ENCODE data around the gene FGFR2. TPM values are rescaled to one million over a fixed set of nuclear protein-coding genes. Genes with fewer than 3 reads are reported as not detected.
"Not testable (repeated sequence)": the region's sequence is repeated elsewhere in the genome, so short reads cannot be mapped to it uniquely, and the experiment has no call there.

Gene FGFR2
- total RNA-seq, 4 donors from 2014 or later = 22.5 to 58.0 (median 44.4) TPM

DNA sequence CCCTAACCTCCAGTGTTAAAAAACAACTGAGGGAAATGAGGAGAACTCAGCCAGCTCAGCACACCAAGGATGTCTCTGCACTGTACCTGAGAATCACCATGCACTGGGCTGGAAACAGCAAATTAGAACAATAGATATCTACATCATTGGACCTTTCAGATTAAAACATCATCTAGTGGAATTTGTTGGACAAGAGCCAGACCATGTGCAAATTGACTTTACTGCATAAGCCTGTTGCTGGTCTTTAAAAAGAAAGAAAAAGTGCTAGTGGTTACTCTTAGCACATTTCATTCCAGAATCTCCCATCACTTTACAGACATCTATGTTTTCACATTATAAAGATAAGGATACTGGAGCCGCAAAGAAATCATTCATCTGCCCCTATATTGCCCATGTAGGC is 75.4 kb downstream of the FGFR2 start:
- H3K36me3 ChIP-seq = peaks cover 0 to 9% (median 0%) of the 10 kb centered on the region in 3 donors
- H3K27ac ChIP-seq = peak overlapping the region; percentile 39 to 90 (median 67)
- 92 to 100% methylated on average over 1 of the region's 1 CpG for WGBS, 2 donors
- H3K27me3 ChIP-seq = no peaks in the 10 kb centered on the region
- TF ChIP-seq, protein P1, sequence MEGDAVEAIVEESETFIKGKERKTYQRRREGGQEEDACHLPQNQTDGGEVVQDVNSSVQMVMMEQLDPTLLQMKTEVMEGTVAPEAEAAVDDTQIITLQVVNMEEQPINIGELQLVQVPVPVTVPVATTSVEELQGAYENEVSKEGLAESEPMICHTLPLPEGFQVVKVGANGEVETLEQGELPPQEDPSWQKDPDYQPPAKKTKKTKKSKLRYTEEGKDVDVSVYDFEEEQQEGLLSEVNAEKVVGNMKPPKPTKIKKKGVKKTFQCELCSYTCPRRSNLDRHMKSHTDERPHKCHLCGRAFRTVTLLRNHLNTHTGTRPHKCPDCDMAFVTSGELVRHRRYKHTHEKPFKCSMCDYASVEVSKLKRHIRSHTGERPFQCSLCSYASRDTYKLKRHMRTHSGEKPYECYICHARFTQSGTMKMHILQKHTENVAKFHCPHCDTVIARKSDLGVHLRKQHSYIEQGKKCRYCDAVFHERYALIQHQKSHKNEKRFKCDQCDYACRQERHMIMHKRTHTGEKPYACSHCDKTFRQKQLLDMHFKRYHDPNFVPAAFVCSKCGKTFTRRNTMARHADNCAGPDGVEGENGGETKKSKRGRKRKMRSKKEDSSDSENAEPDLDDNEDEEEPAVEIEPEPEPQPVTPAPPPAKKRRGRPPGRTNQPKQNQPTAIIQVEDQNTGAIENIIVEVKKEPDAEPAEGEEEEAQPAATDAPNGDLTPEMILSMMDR (IDR thresholded peaks at IDR 0.05) = no peak
- TF ChIP-seq POLR2A (IDR thresholded peaks at IDR 0.05) = no peak
- no peak for DNase-seq
- H3K9me3 ChIP-seq = no peaks in the 10 kb centered on the region
- peaks cover 12 to 69% (median 29%) of the 10 kb centered on the region in 3 donors for H3K4me1 ChIP-seq
- intact Hi-C loops (cut with DNase I) = no loop called here
- H3K4me3 ChIP-seq = no peak overlapping the region

DNA sequence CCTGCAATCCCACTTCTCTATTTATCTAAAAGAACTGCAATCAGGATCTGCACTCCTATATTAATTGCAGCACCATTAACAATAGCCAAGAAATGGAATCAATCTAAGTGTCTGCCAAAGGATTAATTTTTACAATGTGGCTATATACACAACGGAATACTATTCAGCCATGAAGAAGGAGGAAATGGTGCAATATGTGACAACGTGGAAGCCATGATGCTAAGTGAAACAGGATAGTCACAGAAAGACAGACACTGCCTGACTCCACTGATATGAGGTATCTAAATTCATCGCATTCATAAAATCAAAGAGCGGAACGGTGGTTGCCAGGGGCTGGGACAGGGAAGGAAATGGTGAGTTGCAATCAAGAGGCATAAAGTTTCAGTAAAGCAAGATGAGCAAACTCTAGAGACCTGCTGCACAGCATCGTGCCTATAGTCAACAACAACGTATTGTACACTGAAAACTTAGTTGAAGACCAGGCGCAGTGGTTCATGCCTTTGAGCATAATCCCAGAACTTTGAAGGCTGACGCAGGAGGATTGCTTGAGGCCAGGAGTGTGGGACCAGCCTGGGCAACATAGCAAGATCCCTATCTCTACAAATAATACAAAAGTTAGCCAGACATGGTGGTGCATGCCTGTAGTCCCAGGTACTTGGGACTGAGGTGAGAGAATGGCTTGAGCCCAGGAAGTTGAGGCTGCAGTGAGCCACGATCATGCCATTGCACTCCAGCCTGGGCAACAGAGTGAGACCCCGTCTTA is 76.3 kb downstream of the FGFR2 start:
- no peak overlapping the region for H3K4me3 ChIP-seq
- WGBS, 2 donors = 76 to 83% methylated on average over 11 of the region's 11 CpGs
- intact Hi-C loops (cut with DNase I) = no loop called here
- peaks cover 0 to 18% (median 0%) of the 10 kb centered on the region in 3 donors for H3K36me3 ChIP-seq
- no peaks in the 10 kb centered on the region for H3K27me3 ChIP-seq
- peaks cover 12 to 63% (median 24%) of the 10 kb centered on the region in 3 donors for H3K4me1 ChIP-seq
- no peak overlapping the region for H3K27ac ChIP-seq
- no peaks in the 10 kb centered on the region for H3K9me3 ChIP-seq
- TF ChIP-seq, protein P1 (IDR thresholded peaks at IDR 0.05) = no peak
- no peak for TF ChIP-seq POLR2A (IDR thresholded peaks at IDR 0.05)
- no peak for DNase-seq

DNA sequence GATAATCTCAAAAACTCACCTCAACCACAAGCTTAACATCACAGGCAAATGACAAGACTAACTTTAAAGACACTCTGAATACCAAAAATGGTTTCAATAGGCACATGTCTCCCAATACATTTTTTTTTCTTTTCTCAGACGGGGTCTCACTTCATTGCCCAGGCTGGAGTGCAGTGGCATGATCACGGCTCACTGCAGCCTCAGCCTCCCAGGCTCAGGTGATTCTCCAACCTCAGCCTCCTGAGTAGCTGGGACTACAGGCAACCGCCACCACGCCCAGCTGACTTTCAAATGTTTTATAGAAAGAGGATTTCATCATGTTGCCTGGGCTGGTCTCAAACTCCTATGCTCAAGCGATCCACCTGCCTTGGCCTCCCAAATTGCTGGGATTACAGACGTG is 77.7 kb downstream of the FGFR2 start:
- peaks cover 0 to 30% (median 0%) of the 10 kb centered on the region in 3 donors for H3K36me3 ChIP-seq
- DNase-seq; intact Hi-C loops (cut with DNase I); H3K9me3 ChIP-seq; H3K27me3 ChIP-seq; H3K4me3 ChIP-seq; H3K27ac ChIP-seq: not testable (repeated sequence)
- peaks cover 12 to 48% (median 12%) of the 10 kb centered on the region in 3 donors for H3K4me1 ChIP-seq
- WGBS, 2 donors = 79 to 89% methylated on average over 5 to 6 of the region's 6 CpGs

DNA sequence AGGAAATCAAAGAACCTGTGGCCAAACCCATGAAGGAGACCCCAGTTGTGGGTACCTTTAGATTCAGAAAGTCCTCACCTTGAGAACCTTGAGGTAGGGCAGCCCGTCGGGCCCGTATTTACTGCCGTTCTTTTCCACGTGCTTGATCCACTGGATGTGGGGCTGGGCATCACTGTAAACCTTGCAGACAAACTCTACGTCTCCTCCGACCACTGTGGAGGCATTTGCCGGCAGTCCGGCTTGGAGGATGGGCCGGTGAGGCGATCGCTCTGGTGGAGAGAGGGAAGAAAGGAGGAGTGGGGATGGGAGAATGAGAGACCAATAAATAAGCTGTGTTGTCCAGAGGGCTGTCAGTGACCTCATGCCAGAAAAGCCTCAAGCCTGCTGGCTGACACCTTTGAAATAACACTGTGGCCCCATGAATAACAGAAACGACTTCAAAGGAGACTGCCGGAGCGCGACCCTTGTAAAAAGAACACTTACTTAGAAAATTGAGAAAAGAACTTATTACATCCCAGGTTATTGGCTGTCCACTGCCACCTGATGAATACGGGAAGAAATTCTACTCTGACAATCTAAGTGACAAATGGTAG is 78.2 kb downstream of the FGFR2 start:
- peaks cover 0 to 35% (median 0%) of the 10 kb centered on the region in 3 donors for H3K36me3 ChIP-seq
- H3K4me1 ChIP-seq = peaks cover 8 to 43% (median 12%) of the 10 kb centered on the region in 3 donors
- 76 to 85% methylated on average over 13 to 17 of the region's 17 CpGs for WGBS, 2 donors
- no peak overlapping the region for H3K4me3 ChIP-seq
- H3K27ac ChIP-seq = no peak overlapping the region
- no peaks in the 10 kb centered on the region for H3K27me3 ChIP-seq
- TF ChIP-seq, protein P1 (IDR thresholded peaks at IDR 0.05) = no peak
- no peak for TF ChIP-seq POLR2A (IDR thresholded peaks at IDR 0.05)
- no peaks in the 10 kb centered on the region for H3K9me3 ChIP-seq
- intact Hi-C loops (cut with DNase I) = no loop called here
- DNase-seq = no peak

DNA sequence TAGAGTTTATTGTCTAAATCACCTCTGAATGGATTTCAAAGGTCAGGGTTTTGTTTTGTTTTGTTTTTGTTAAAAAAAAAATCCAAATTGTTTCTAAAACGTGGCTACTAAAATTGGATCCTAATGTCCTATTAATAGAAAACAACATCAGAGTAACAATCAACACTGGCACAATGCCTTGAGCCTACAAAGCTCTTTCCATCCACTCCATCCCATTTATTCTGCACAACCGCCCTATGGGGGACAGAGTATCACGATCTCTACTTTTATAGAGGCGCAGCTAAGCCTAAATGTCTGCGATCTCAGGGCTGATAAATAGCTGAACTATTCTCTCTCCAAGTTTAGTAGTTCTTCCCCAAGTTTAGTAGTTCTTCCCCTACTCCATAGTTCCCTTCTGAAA is 78.8 kb downstream of the FGFR2 start:
- H3K9me3 ChIP-seq = no peaks in the 10 kb centered on the region
- H3K27me3 ChIP-seq = no peaks in the 10 kb centered on the region
- H3K27ac ChIP-seq = no peak overlapping the region
- no peak for TF ChIP-seq POLR2A (IDR thresholded peaks at IDR 0.05)
- TF ChIP-seq, protein P1 (IDR thresholded peaks at IDR 0.05) = no peak
- no peak for DNase-seq
- peaks cover 2 to 37% (median 6%) of the 10 kb centered on the region in 3 donors for H3K4me1 ChIP-seq
- H3K4me3 ChIP-seq = no peak overlapping the region
- H3K36me3 ChIP-seq = peaks cover 0 to 41% (median 0%) of the 10 kb centered on the region in 3 donors
- 50 to 62% methylated on average over 5 of the region's 5 CpGs for WGBS, 2 donors
- intact Hi-C loops (cut with DNase I) = no loop called here
